ENCODE measurements around the gene SPATA32. TPM values are rescaled to one million over a fixed set of nuclear protein-coding genes. Genes with fewer than 3 reads are reported as not detected.

Gene SPATA32
- total RNA-seq, 1 experiment from 2014 or later = 0.85 TPM

DNA sequence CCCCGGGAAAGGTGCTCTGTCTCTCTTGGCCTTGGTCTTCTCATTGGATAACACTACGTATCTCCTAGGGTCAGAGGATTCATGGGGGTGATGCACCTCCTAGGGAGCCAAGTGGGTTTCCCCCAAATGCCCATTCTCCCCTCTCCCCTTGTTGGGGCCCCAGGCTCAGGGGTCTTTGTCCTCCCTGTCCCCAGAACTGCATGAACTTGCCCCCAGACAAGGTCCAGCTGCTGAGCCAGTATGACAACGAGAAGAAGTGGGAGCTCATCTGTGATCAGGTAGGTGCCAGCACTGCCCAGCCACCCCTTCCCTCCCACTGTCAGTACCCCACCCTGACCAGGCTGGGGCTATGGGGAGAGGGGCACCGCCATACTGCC, 31.5 kb downstream of the SPATA32 start:
- TF ChIP-seq, protein P1, sequence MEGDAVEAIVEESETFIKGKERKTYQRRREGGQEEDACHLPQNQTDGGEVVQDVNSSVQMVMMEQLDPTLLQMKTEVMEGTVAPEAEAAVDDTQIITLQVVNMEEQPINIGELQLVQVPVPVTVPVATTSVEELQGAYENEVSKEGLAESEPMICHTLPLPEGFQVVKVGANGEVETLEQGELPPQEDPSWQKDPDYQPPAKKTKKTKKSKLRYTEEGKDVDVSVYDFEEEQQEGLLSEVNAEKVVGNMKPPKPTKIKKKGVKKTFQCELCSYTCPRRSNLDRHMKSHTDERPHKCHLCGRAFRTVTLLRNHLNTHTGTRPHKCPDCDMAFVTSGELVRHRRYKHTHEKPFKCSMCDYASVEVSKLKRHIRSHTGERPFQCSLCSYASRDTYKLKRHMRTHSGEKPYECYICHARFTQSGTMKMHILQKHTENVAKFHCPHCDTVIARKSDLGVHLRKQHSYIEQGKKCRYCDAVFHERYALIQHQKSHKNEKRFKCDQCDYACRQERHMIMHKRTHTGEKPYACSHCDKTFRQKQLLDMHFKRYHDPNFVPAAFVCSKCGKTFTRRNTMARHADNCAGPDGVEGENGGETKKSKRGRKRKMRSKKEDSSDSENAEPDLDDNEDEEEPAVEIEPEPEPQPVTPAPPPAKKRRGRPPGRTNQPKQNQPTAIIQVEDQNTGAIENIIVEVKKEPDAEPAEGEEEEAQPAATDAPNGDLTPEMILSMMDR (IDR thresholded peaks at IDR 0.05; ENCODE audit: unreplicated experiment) = no peak
- H3K4me3 Mint-ChIP-seq (ENCODE audit: low read depth, unreplicated experiment) = no peak overlapping the region
- H3K27me3 Mint-ChIP-seq (ENCODE audit: unreplicated experiment) = peaks cover 23% of the 10 kb centered on the region
- H3K4me1 Mint-ChIP-seq (ENCODE audit: low read depth, unreplicated experiment) = peaks cover 13% of the 10 kb centered on the region
- no peak for DNase-seq
- no TSS peak for BruUV-seq (replicated peaks)
- peaks cover 9% of the 10 kb centered on the region for H3K36me3 Mint-ChIP-seq (ENCODE audit: insufficient read depth, unreplicated experiment)
- no peak overlapping the region for H3K27ac Mint-ChIP-seq (ENCODE audit: unreplicated experiment)
- CTCF ChIA-PET = interaction anchor here (0.6 to 6.4 kb wide), 9 partner anchors 11 to 195 kb away, joined by 3 to 66 read pairs (median 6); partner anchors contain the start of genes ACBD4 and HEXIM1
- H3K9me3 Mint-ChIP-seq (ENCODE audit: low read depth, unreplicated experiment) = no peaks in the 10 kb centered on the region
- intact Hi-C loops (cut with micrococcal nuclease; ENCODE audit: unreplicated experiment) = loop anchor here (5.0 kb wide), 1 partner anchor 157 kb away; no protein-coding TSS in a partner anchor

DNA sequence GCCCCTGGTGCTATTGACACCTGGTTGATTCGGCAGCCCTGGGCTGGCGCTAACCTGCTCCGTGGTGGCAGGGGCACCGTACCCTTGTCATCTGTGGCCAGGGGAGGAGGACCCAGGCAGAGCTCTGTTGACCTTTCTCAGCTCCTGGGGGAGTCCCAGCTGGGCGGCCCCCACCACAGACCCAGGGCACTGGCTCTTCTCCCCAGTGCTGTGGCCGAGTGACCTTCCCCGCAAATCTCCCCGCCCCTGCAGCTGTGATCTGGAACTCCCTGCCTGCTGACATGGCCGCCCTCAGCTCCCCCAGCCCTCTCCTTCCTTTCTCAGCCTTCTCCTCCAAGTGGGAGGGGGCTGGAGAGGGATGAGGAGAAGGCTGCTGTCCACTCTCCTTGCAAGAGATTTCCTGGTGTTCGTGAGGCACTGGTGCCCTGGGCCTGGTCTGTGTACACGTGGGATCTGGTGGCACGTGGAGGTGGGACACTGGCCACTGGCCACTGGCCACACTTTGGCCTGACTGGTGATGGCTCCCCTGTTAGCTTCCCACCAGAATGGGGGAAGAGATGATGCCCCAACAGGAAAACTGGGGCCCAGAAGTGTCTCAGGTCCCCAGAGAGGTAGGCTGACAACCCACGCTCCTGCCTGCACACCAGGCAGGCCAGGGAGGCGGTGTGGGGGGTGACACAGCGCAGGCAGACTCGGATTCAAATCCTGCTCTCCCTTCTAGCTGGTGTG, 32.0 kb downstream of the SPATA32 start:
- Mint-ChIP-seq H3K4me3 (ENCODE audit: low read depth, unreplicated experiment) (no peak overlapping the region), H3K9me3 (ENCODE audit: low read depth, unreplicated experiment) (no peaks in the 10 kb centered on the region), H3K27ac (ENCODE audit: unreplicated experiment) (no peak overlapping the region), H3K27me3 (ENCODE audit: unreplicated experiment) (peaks cover 23% of the 10 kb centered on the region), H3K4me1 (ENCODE audit: low read depth, unreplicated experiment) (peaks cover 18% of the 10 kb centered on the region), H3K36me3 (ENCODE audit: insufficient read depth, unreplicated experiment) (peaks cover 9% of the 10 kb centered on the region)
- TF ChIP-seq, protein P1 (IDR thresholded peaks at IDR 0.05; ENCODE audit: unreplicated experiment) = no peak
- DNase-seq = no peak
- intact Hi-C loops (cut with micrococcal nuclease; ENCODE audit: unreplicated experiment) = loop anchor here (5.0 kb wide), 1 partner anchor 157 kb away; no protein-coding TSS in a partner anchor
- CTCF ChIA-PET = interaction anchor here (0.6 to 6.4 kb wide), 13 partner anchors 11 to 761 kb away, joined by 3 to 66 read pairs (median 4); partner anchors contain the start of genes ACBD4 and HEXIM1
- BruUV-seq (replicated peaks) = no TSS peak

DNA sequence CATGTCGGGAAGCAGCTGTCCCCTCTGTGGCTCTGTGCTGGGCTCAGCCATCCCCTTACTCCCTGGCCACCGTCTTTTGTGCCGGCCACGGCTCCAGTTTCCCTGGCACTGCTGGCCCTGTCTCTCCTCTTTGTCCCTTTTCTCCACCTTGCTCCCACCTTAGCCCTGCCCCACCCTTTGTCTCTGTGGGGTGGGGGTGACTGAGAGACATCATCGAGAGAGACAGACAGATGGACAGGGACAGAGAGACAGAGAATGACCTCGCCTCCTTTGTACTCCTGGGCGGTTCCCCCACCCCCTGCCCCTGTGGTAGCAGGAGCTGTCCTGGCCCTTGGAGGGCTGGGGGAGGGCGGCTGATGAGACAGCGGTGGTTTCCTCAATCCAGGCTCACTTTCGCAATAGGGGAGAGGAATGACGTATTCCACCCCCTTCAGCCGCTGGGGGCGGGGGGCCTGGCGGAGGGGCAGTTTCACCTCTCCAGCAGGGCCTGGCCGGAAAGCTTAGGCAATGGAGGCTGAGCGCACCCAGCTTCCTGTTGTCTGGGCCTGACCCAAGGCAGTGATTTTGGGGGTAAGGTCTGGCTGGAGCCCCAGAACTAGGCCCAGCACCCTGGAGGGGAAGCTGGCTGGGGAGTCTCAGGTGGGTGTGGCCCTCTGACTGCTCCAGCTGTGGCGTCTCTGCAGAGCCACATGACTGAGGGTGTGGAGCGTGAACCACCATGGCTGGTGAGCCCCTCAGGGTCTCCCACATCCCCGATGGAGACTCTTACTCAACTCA, 32.9 kb downstream of the SPATA32 start:
- TF ChIP-seq, protein P1 (IDR thresholded peaks at IDR 0.05; ENCODE audit: unreplicated experiment) = no peak
- no peak overlapping the region for H3K4me3 Mint-ChIP-seq (ENCODE audit: low read depth, unreplicated experiment)
- peaks cover 9% of the 10 kb centered on the region for H3K36me3 Mint-ChIP-seq (ENCODE audit: insufficient read depth, unreplicated experiment)
- no TSS peak for BruUV-seq (replicated peaks)
- CTCF ChIA-PET = interaction anchor here (0.6 to 6.4 kb wide), 9 partner anchors 10 to 762 kb away, joined by 3 to 66 read pairs (median 4); partner anchors contain the start of genes ACBD4 and HEXIM1
- peaks cover 22% of the 10 kb centered on the region for H3K4me1 Mint-ChIP-seq (ENCODE audit: low read depth, unreplicated experiment)
- no peaks in the 10 kb centered on the region for H3K9me3 Mint-ChIP-seq (ENCODE audit: low read depth, unreplicated experiment)
- peak; percentile 58 for DNase-seq
- intact Hi-C loops (cut with micrococcal nuclease; ENCODE audit: unreplicated experiment) = no loop called here
- no peak overlapping the region for H3K27ac Mint-ChIP-seq (ENCODE audit: unreplicated experiment)
- peaks cover 23% of the 10 kb centered on the region for H3K27me3 Mint-ChIP-seq (ENCODE audit: unreplicated experiment)

DNA sequence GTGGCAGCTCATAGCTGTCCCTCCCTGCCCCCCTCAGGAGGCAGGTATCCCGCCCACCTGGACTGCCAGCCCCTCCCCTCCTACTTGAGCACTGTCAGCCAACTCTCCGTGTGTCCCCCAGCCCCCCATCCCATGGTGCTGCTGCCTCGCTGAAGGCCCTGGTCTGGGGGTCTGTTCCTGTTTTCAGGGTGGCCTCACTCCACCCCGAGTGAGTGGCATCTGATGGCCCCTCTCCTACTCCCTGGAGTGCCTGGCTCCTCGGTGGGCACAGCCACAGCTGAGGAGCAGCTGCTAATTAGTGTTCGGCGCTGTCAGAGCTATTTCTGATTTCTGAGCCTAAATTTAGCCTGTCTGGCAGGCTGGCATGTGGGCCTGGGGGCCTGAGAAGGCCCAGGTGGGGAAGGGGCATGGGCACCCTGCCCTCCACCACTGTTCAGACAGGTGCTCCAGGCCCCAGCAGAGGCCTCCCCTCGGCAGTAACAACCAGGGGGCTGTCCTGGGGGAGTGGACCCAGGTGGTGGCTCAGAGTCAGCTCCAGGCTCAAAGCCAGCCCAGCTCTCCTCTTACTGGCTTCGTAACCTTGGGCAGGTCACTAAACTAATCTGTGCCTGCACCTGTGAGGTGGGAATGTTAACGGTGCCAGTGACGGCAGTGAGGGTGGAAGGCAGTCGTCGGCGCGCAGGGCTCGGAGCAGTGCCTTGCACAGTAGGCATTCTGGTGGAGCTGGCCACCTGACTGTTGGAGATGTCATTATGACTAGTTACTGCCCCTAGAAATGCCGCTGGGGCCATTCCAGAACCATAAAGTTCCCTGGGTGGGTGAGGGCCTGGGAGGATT, 33.8 kb downstream of the SPATA32 start:
- Mint-ChIP-seq H3K9me3 (ENCODE audit: low read depth, unreplicated experiment) (no peaks in the 10 kb centered on the region), H3K27me3 (ENCODE audit: unreplicated experiment) (peaks cover 23% of the 10 kb centered on the region), H3K4me1 (ENCODE audit: low read depth, unreplicated experiment) (peaks cover 22% of the 10 kb centered on the region), H3K27ac (ENCODE audit: unreplicated experiment) (no peak overlapping the region), H3K4me3 (ENCODE audit: low read depth, unreplicated experiment) (no peak overlapping the region), H3K36me3 (ENCODE audit: insufficient read depth, unreplicated experiment) (peaks cover 9% of the 10 kb centered on the region)
- CTCF ChIA-PET = interaction anchor here (0.5 to 6.4 kb wide), 4 partner anchors 9 to 283 kb away, joined by 3 to 66 read pairs (median 4); no protein-coding TSS in a partner anchor
- DNase-seq = no peak
- TF ChIP-seq, protein P1 (IDR thresholded peaks at IDR 0.05; ENCODE audit: unreplicated experiment) = no peak
- no TSS peak for BruUV-seq (replicated peaks)
- intact Hi-C loops (cut with micrococcal nuclease; ENCODE audit: unreplicated experiment) = no loop called here

Measured in Calu3 (cell line).